Measurements from ENCODE around the gene TAAR9. TPM values are rescaled to one million over a fixed set of nuclear protein-coding genes. Genes with fewer than 3 reads are reported as not detected.

TAAR9 gene
- total RNA-seq, 1 experiment from 2014 or later: not detected

GRCh38 chr6:132504757-132505156 is 33.3 kb upstream of the TAAR9 start:
- H3K4me2 ChIP-seq (ENCODE audit: low read length): no peak overlapping the region
- H3K4me3 ChIP-seq (replicated peaks in 1 of 2; ENCODE audit: low read depth in 1 of 2, low read length in 2 of 2): no peak overlapping the region
- peaks cover 54% of the 10 kb centered on the region for H3K79me2 ChIP-seq (ENCODE audit: insufficient read depth, low read length)
- no peak overlapping the region for H2AFZ ChIP-seq (ENCODE audit: low read depth, low read length, poor library complexity, severe bottlenecking)
- H3K36me3 ChIP-seq (ENCODE audit: control insufficient read depth in 1 of 2, insufficient read depth in 2 of 2, low read length in 2 of 2): no peaks in the 10 kb centered on the region
- no peaks in the 10 kb centered on the region for H3K9me2 ChIP-seq (ENCODE audit: insufficient read depth)
- no peaks in the 10 kb centered on the region; the same call in 1 of the 2 replicates for H4K20me1 ChIP-seq (ENCODE audit: insufficient read depth)
- ChIA-PET RAD21 (ENCODE audit: low non-redundant PET in 1 of 2, low total read pairs in 2 of 2, uncharacterized antibody in 2 of 2, unreplicated experiment in 2 of 2) (no interaction called here), POLR2A (no interaction called here), CTCF (no interaction called here)
- no peaks in the 10 kb centered on the region for H3K27me3 ChIP-seq (ENCODE audit: insufficient read depth, low read length)
- H3K27ac ChIP-seq (ENCODE audit: low read depth, low read length): no peak overlapping the region
- DNase-seq (ENCODE audit: low read depth, low spot score) (no peak), ATAC-seq (no peak)
- H3K4me1 ChIP-seq (ENCODE audit: control insufficient read depth in 1 of 2, insufficient read depth in 2 of 2, low read length in 2 of 2): no peaks in the 10 kb centered on the region
- TF ChIP-seq RAD21 (IDR thresholded peaks at IDR 0.05; ENCODE audit: low read depth) (no peak), EZH2 (IDR thresholded peaks at IDR 0.05) (no peak), POLR2A (IDR thresholded peaks at IDR 0.05; ENCODE audit: borderline replicate concordance, extremely low read depth, insufficient read depth, insufficient read length) (no peak), ZNF274 (IDR thresholded peaks at IDR 0.05; ENCODE audit: low read depth, low read length) (no peak), ZFX (IDR thresholded peaks at IDR 0.05) (no peak)
- no TSS peak for BruUV-seq (replicated peaks)
- H3K9ac ChIP-seq (ENCODE audit: low read length): no peak overlapping the region
- intact Hi-C loops (cut with micrococcal nuclease): no loop called here
- no peaks in the 10 kb centered on the region for H3K9me3 ChIP-seq (ENCODE audit: control insufficient read depth in 1 of 2, insufficient read depth in 1 of 2, low read depth in 1 of 2, low read length in 2 of 2)

GRCh38 chr6:132505158-132505557 is 32.9 kb upstream of the TAAR9 start:
- Histone ChIP-seq H3K36me3 (ENCODE audit: control insufficient read depth in 1 of 2, insufficient read depth in 2 of 2, low read length in 2 of 2) (no peaks in the 10 kb centered on the region), H3K4me1 (ENCODE audit: control insufficient read depth in 1 of 2, insufficient read depth in 2 of 2, low read length in 2 of 2) (no peaks in the 10 kb centered on the region), H3K27me3 (ENCODE audit: insufficient read depth, low read length) (no peaks in the 10 kb centered on the region), H3K4me2 (ENCODE audit: low read length) (no peak overlapping the region), H3K9me2 (ENCODE audit: insufficient read depth) (no peaks in the 10 kb centered on the region), H3K27ac (ENCODE audit: low read depth, low read length) (no peak overlapping the region), H4K20me1 (ENCODE audit: insufficient read depth) (no peaks in the 10 kb centered on the region; the same call in 1 of the 2 replicates), H2AFZ (ENCODE audit: low read depth, low read length, poor library complexity, severe bottlenecking) (no peak overlapping the region), H3K4me3 (replicated peaks in 1 of 2; ENCODE audit: low read depth in 1 of 2, low read length in 2 of 2) (no peak overlapping the region), H3K9ac (ENCODE audit: low read length) (no peak overlapping the region), H3K79me2 (ENCODE audit: insufficient read depth, low read length) (peaks cover 58% of the 10 kb centered on the region), H3K9me3 (ENCODE audit: control insufficient read depth in 1 of 2, insufficient read depth in 1 of 2, low read depth in 1 of 2, low read length in 2 of 2) (no peaks in the 10 kb centered on the region)
- DNase-seq (ENCODE audit: low read depth, low spot score) (no peak), ATAC-seq (no peak)
- CTCF ChIA-PET: no interaction called here
- no TSS peak for BruUV-seq (replicated peaks)
- POLR2A ChIA-PET: no interaction called here
- RAD21 ChIA-PET (ENCODE audit: low non-redundant PET in 1 of 2, low total read pairs in 2 of 2, uncharacterized antibody in 2 of 2, unreplicated experiment in 2 of 2): no interaction called here
- intact Hi-C loops (cut with micrococcal nuclease): no loop called here
- TF ChIP-seq ATF3 (IDR thresholded peaks at IDR 0.05) (no peak), SIN3A (IDR thresholded peaks at IDR 0.05; ENCODE audit: low read depth) (no peak), POLR2AphosphoS5 (IDR thresholded peaks at IDR 0.05; ENCODE audit: low read depth, low read length) (no peak), FOSL1 (IDR thresholded peaks at IDR 0.05; ENCODE audit: low read depth) (no peak), CEBPB (IDR thresholded peaks at IDR 0.05; ENCODE audit: low read depth) (no peak), RAD21 (IDR thresholded peaks at IDR 0.05; ENCODE audit: low read depth) (no peak), YY1 (IDR thresholded peaks at IDR 0.05; ENCODE audit: extremely low read depth, insufficient replicate concordance, low read depth, low read length) (no peak), CBX3 (IDR thresholded peaks at IDR 0.05; ENCODE audit: low read depth) (no peak), TCF7L2 (IDR thresholded peaks at IDR 0.05; ENCODE audit: borderline replicate concordance, extremely low read depth, insufficient read depth, insufficient read length) (no peak), ZNF274 (IDR thresholded peaks at IDR 0.05; ENCODE audit: low read depth, low read length) (no peak)
- TF ChIP-seq, protein P1, sequence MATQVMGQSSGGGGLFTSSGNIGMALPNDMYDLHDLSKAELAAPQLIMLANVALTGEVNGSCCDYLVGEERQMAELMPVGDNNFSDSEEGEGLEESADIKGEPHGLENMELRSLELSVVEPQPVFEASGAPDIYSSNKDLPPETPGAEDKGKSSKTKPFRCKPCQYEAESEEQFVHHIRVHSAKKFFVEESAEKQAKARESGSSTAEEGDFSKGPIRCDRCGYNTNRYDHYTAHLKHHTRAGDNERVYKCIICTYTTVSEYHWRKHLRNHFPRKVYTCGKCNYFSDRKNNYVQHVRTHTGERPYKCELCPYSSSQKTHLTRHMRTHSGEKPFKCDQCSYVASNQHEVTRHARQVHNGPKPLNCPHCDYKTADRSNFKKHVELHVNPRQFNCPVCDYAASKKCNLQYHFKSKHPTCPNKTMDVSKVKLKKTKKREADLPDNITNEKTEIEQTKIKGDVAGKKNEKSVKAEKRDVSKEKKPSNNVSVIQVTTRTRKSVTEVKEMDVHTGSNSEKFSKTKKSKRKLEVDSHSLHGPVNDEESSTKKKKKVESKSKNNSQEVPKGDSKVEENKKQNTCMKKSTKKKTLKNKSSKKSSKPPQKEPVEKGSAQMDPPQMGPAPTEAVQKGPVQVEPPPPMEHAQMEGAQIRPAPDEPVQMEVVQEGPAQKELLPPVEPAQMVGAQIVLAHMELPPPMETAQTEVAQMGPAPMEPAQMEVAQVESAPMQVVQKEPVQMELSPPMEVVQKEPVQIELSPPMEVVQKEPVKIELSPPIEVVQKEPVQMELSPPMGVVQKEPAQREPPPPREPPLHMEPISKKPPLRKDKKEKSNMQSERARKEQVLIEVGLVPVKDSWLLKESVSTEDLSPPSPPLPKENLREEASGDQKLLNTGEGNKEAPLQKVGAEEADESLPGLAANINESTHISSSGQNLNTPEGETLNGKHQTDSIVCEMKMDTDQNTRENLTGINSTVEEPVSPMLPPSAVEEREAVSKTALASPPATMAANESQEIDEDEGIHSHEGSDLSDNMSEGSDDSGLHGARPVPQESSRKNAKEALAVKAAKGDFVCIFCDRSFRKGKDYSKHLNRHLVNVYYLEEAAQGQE (IDR thresholded peaks at IDR 0.05; ENCODE audit: low read depth): no peak
